Trophoblast cell (in vitro differentiated cells and primary cell): ENCODE results near the gene RNU1-3.
"Not testable (repeated sequence)": the region's sequence is repeated elsewhere in the genome, so short reads cannot be mapped to it uniquely, and the experiment has no call there.

Experiments used
- DNase-seq, 2 donors: peaks; one replicate each; pipeline ENCODE4 v3.0.0-alpha.2; 2016
- H2AFZ ChIP-seq: 2 replicates; pipeline ENCODE4 v1.6.1; 2013; ENCODE audit warnings: low read length, moderate library complexity, mild to moderate bottlenecking; ENCODE audit not compliant: insufficient read depth, poor library complexity
- H2AK5ac ChIP-seq: 2 replicates; pipeline ENCODE4 v1.6.1; 2013; ENCODE audit warnings: mild to moderate bottlenecking, low read length
- H2BK120ac ChIP-seq: 2 replicates; pipeline ENCODE4 v1.6.1; 2013; ENCODE audit warnings: low read length, mild to moderate bottlenecking, moderate library complexity; ENCODE audit not compliant: insufficient read depth, poor library complexity
- H2BK12ac ChIP-seq: 2 replicates; pipeline ENCODE4 v1.6.1; 2013; ENCODE audit warnings: mild to moderate bottlenecking, low read length, moderate library complexity
- H2BK5ac ChIP-seq: 2 replicates; pipeline ENCODE4 v1.6.1; 2013; ENCODE audit warnings: low read length, low read depth, moderate library complexity, mild to moderate bottlenecking; ENCODE audit not compliant: poor library complexity
- H3K14ac ChIP-seq: 2 replicates; pipeline ENCODE4 v1.6.1; 2013; ENCODE audit warnings: mild to moderate bottlenecking, low read length
- H3K18ac ChIP-seq: 2 replicates; pipeline ENCODE4 v1.6.1; 2013; ENCODE audit warnings: mild to moderate bottlenecking, low read length
- H3K23ac ChIP-seq: 2 replicates; pipeline ENCODE4 v1.6.1; 2013; ENCODE audit warnings: low read length
- H3K27ac ChIP-seq: 2 replicates; pipeline ENCODE4 v1.5.1; 2013; ENCODE audit warnings: low read depth, mild to moderate bottlenecking, inconsistent platforms, low read length, moderate library complexity
- H3K27me3 ChIP-seq: 2 replicates; pipeline ENCODE4 v1.6.1; 2013; ENCODE audit warnings: inconsistent platforms, mild to moderate bottlenecking, low read length, moderate library complexity; ENCODE audit not compliant: insufficient read depth
- H3K36me3 ChIP-seq, 2 experiments: 1 replicate in 1 of 2; 2 replicates in 1 of 2; pipeline ENCODE4 v1.6.1; 2013; ENCODE audit warnings: low read length in 2 of 2, mild to moderate bottlenecking in 2 of 2, moderate library complexity in 1 of 2; ENCODE audit not compliant: insufficient read depth in 2 of 2, control insufficient read depth in 1 of 2
- H3K4ac ChIP-seq: 2 replicates; pipeline ENCODE4 v1.6.1; 2013; ENCODE audit warnings: low read depth, mild to moderate bottlenecking, low read length, moderate library complexity
- H3K4me1 ChIP-seq, 2 experiments: 1 replicate in 1 of 2; 2 replicates in 1 of 2; pipeline ENCODE4 v1.6.1; 2013; ENCODE audit warnings: low read length in 2 of 2, mild to moderate bottlenecking in 2 of 2, moderate library complexity in 1 of 2; ENCODE audit not compliant: insufficient read depth in 2 of 2, control insufficient read depth in 1 of 2
- H3K4me2 ChIP-seq: 2 replicates; pipeline ENCODE4 v1.6.1; 2013; ENCODE audit warnings: inconsistent platforms, mild to moderate bottlenecking, low read length, moderate library complexity
- H3K4me3 ChIP-seq: 2 replicates; pipeline ENCODE4 v1.5.1; 2013; ENCODE audit warnings: mild to moderate bottlenecking, low read depth, low read length, inconsistent platforms
- H3K79me1 ChIP-seq: one replicate; pipeline ENCODE4 v1.6.1; 2013; ENCODE audit warnings: low read length
- H3K79me2 ChIP-seq: 2 replicates; pipeline ENCODE4 v1.6.1; 2013; ENCODE audit warnings: low read length, mild to moderate bottlenecking; ENCODE audit not compliant: control insufficient read depth, insufficient read depth, poor library complexity
- H3K9ac ChIP-seq: 2 replicates; pipeline ENCODE4 v1.6.1; 2013; ENCODE audit warnings: mild to moderate bottlenecking, low read length
- H3K9me3 ChIP-seq: 2 replicates; pipeline ENCODE4 v1.6.1; 2013; ENCODE audit warnings: low read depth, mild to moderate bottlenecking, control low read depth, inconsistent platforms, low read length; ENCODE audit not compliant: insufficient read depth
- H4K12ac ChIP-seq: 2 replicates; pipeline ENCODE4 v1.6.1; 2013; ENCODE audit warnings: low read depth, mild to moderate bottlenecking, low read length, moderate library complexity
- H4K8ac ChIP-seq: 2 replicates; pipeline ENCODE4 v1.6.1; 2013; ENCODE audit warnings: low read depth, mild to moderate bottlenecking, low read length, moderate library complexity
- H4K91ac ChIP-seq: one replicate; pipeline ENCODE4 v1.6.1; 2013; ENCODE audit warnings: low read depth, mild to moderate bottlenecking, low read length, moderate library complexity
- WGBS: extraction: QIAGEN DNeasy Blood & Tissue Kit; methylation state at CpG from one replicate; pipeline ENCODE4 v1.1.7; 2013; ENCODE audit warnings: missing lambda C conversion rate; ENCODE audit not compliant: insufficient read length, insufficient coverage; ENCODE audit errors: extremely low coverage; 5-methylcytosine and 5-hydroxymethylcytosine counted together

RNU1-3 gene

DNA sequence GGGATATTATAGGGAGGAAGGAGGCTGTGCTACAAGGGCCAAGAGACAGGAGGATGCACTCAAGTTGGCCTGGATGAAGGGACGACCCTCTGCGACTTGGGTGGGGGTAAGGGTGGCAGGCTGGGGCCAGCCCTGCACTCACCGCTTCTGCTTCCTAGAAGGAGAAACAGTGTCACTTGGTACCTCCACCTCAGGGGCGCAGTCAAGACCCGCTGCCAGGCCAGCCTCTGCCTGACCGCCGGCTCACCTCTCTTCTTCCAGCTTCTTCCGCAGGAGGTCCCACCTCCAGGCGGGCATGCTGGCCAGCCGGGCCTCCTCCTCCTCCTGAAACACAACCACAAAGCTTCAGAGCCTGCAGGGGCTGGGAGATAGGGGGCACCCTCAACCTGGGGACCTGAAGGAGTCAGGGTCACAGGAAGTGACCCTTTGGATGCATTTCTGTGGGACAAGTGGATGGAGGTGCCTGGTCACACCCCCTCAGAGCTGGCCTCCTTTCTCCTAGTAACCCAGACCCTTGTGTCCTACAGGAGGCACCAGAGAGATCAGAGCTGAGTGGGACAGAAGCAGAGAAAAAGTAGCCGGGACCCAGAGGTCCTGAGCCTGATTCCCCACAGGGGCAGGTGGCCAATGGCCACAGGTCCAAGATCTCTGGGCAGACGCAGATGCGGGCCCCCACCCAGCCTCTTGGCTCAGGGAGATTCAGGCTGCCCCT, 24.4 kb upstream of the RNU1-3 start:
- H3K79me1 ChIP-seq, H3K27ac ChIP-seq, H3K36me3 ChIP-seq, H3K9me3 ChIP-seq, H3K4me3 ChIP-seq, H3K14ac ChIP-seq, H2BK12ac ChIP-seq, H3K4me1 ChIP-seq, H3K79me2 ChIP-seq, H2AK5ac ChIP-seq, H3K27me3 ChIP-seq, DNase-seq, H3K23ac ChIP-seq, H4K8ac ChIP-seq, H3K4ac ChIP-seq, H2BK120ac ChIP-seq, H4K12ac ChIP-seq, H4K91ac ChIP-seq, H3K4me2 ChIP-seq, H3K9ac ChIP-seq, H2AFZ ChIP-seq, H3K18ac ChIP-seq, H2BK5ac ChIP-seq: not testable (repeated sequence)
- no CpG with 5 or more reads among the region's 13 CpGs for WGBS

- not testable (repeated sequence) for H3K27ac ChIP-seq, H2BK120ac ChIP-seq, H3K14ac ChIP-seq, H3K9me3 ChIP-seq, H4K91ac ChIP-seq, H2AK5ac ChIP-seq, H3K23ac ChIP-seq, H3K4me3 ChIP-seq, H4K12ac ChIP-seq, DNase-seq, H3K27me3 ChIP-seq, H3K36me3 ChIP-seq, H3K4me2 ChIP-seq, H2BK5ac ChIP-seq, H3K9ac ChIP-seq, H3K18ac ChIP-seq, H3K79me2 ChIP-seq, H2AFZ ChIP-seq, H3K4ac ChIP-seq, H3K79me1 ChIP-seq, H3K4me1 ChIP-seq, H2BK12ac ChIP-seq, H4K8ac ChIP-seq
- no CpG with 5 or more reads among the region's 13 CpGs for WGBS
Observed at GRCh38 chr1:16687132-16687800, 20.5 kb upstream of the RNU1-3 start.

GRCh38 chr1:16685445-16686371, 19.0 kb upstream of the RNU1-3 start:
- H3K79me1 ChIP-seq, H4K12ac ChIP-seq, H4K91ac ChIP-seq, H3K23ac ChIP-seq, H3K9ac ChIP-seq, H3K9me3 ChIP-seq, H2AK5ac ChIP-seq, H4K8ac ChIP-seq, H3K4me2 ChIP-seq, H3K14ac ChIP-seq, H2BK12ac ChIP-seq, H3K27ac ChIP-seq, H3K27me3 ChIP-seq, H2BK120ac ChIP-seq, H3K4me3 ChIP-seq, H2BK5ac ChIP-seq, H3K4ac ChIP-seq, H3K36me3 ChIP-seq, H3K18ac ChIP-seq, H2AFZ ChIP-seq, H3K79me2 ChIP-seq, H3K4me1 ChIP-seq: not testable (repeated sequence)
- peak; percentile 26 to 48 for DNase-seq
- WGBS: no CpG with 5 or more reads among the region's 37 CpGs

- H2BK12ac ChIP-seq, H2AK5ac ChIP-seq, H3K79me1 ChIP-seq, H4K8ac ChIP-seq, H3K23ac ChIP-seq, H3K14ac ChIP-seq, H3K4me2 ChIP-seq, H2AFZ ChIP-seq, H3K36me3 ChIP-seq, H4K12ac ChIP-seq, H3K4me1 ChIP-seq, DNase-seq, H3K4ac ChIP-seq, H4K91ac ChIP-seq, H3K9me3 ChIP-seq, H2BK5ac ChIP-seq, H3K27me3 ChIP-seq, H3K4me3 ChIP-seq, H3K9ac ChIP-seq, H3K79me2 ChIP-seq, H2BK120ac ChIP-seq, H3K27ac ChIP-seq, H3K18ac ChIP-seq: not testable (repeated sequence)
- WGBS: no CpG with 5 or more reads among the region's 4 CpGs
Observed at GRCh38 chr1:16684738-16685337, 18.1 kb upstream of the RNU1-3 start.
